PC-9 (cell line): ENCODE data around the gene OR6S1. TPM values are rescaled to one million over a fixed set of nuclear protein-coding genes. Genes with fewer than 3 reads are reported as not detected.

Experiments used
- BruUV-seq: library from RNA; stranded (reverse); fragments of 400-500 nt; replicated peaks from 2 replicates; lab custom pipeline; 2021; lab: Mats Ljungman, UMichigan
- CTCF ChIA-PET: fragments of 300-600 bp; sonication (Branson Sonifier 250); formaldehyde crosslinking; loops from one replicate; lab custom pipeline; 2022; ENCODE audit warnings: antibody characterized with exemption; lab: Charles Lee
- POLR2A ChIA-PET: fragments of 300-600 bp; sonication (Branson Sonifier 250); formaldehyde crosslinking; loops from one replicate; lab custom pipeline; 2022; ENCODE audit warnings: antibody characterized with exemption; ENCODE audit not compliant: unreplicated experiment; lab: Charles Lee
- DNase-seq, 2 experiments: peaks; one replicate each; pipeline versions ENCODE4 v3.0.0 to v3.0.0-alpha.2; 2015 to 2022; ENCODE audit warnings: mixed read lengths in 1 of 2
- H2AFZ ChIP-seq: fragments of 200-600 bp; sonication (generic); 2 replicates; pipeline ENCODE4 v1.8.1; 2017; ENCODE audit warnings: antibody characterized with exemption
- H3F3A ChIP-seq: fragments of 200-600 bp; sonication (generic); 2 replicates; pipeline ENCODE4 v1.8.1; 2017; ENCODE audit warnings: antibody characterized with exemption, mild to moderate bottlenecking, low read depth; ENCODE audit not compliant: insufficient read depth
- H3K27ac ChIP-seq: fragments of 200-600 bp; sonication (generic); 2 replicates; pipeline ENCODE4 v1.6.1; 2016; ENCODE audit warnings: mixed run types
- H3K27me3 ChIP-seq: fragments of 200-600 bp; sonication (generic); 2 replicates; pipeline ENCODE4 v1.6.1; 2016; ENCODE audit warnings: low read depth, mixed run types; ENCODE audit not compliant: insufficient read depth
- H3K36me3 ChIP-seq: fragments of 200-600 bp; sonication (generic); 2 replicates; pipeline ENCODE4 v1.6.1; 2016; ENCODE audit warnings: low read depth, mixed run types
- H3K4me1 ChIP-seq: fragments of 200-600 bp; sonication (generic); replicated peaks from 2 replicates; pipeline ENCODE4 v1.6.1; 2016; ENCODE audit warnings: mixed run types; ENCODE audit not compliant: insufficient read depth
- H3K4me2 ChIP-seq: fragments of 200-600 bp; sonication (generic); 2 replicates; pipeline ENCODE4 v1.6.1; 2017; ENCODE audit warnings: mixed run types
- H3K4me3 ChIP-seq: fragments of 200-600 bp; sonication (generic); 2 replicates; pipeline ENCODE4 v1.6.1; 2016; ENCODE audit warnings: mixed run types
- H3K79me2 ChIP-seq: fragments of 200-600 bp; sonication (generic); 2 replicates; pipeline ENCODE4 v1.6.1; 2017; ENCODE audit warnings: low read depth, mixed run types
- H3K9me2 ChIP-seq: fragments of 200-600 bp; sonication (generic); 2 replicates; pipeline ENCODE4 v1.8.1; 2017; ENCODE audit warnings: mild to moderate bottlenecking; ENCODE audit not compliant: insufficient read depth
- H3K9me3 ChIP-seq: fragments of 200-600 bp; sonication (generic); 2 replicates; pipeline ENCODE4 v1.8.1; 2016; ENCODE audit warnings: low read depth; ENCODE audit not compliant: insufficient read depth
- H4K20me1 ChIP-seq: fragments of 200-600 bp; sonication (generic); 2 replicates; pipeline ENCODE4 v1.8.1; 2017; ENCODE audit not compliant: insufficient read depth
- CTCF ChIP-seq: fragments of 200-600 bp; sonication (generic); conservative IDR thresholded peaks from 2 replicates; pipeline ENCODE4 v1.6.1; 2017; ENCODE audit warnings: mixed run types, antibody characterized with exemption, mild to moderate bottlenecking, moderate library complexity
- EZH2 ChIP-seq: fragments of 200-600 bp; sonication (generic); IDR thresholded peaks from 2 replicates; pipeline ENCODE4 v1.8.0; 2017; ENCODE audit warnings: antibody characterized with exemption, low read depth
- intact Hi-C: fragments of 100-400 bp; cut with micrococcal nuclease; formaldehyde crosslinking; loops from one replicate; pipeline ENCODE4 v1.10.0; 2022; ENCODE audit not compliant: unreplicated experiment
- total RNA-seq: library from RNA; stranded (reverse); gene quantifications from 2 replicates; pipeline ENCODE4 v1.2.3, GENCODE V29; 2021

Gene OR6S1
- total RNA-seq, 1 experiment from 2014 or later, result not detected

- no TSS peak for BruUV-seq
- no peaks in the 10 kb centered on the region for H3K79me2 ChIP-seq
- no peaks in the 10 kb centered on the region for H3K9me2 ChIP-seq
- peaks cover 10% of the 10 kb centered on the region; the same call in 1 of the 2 replicates for H3F3A ChIP-seq
- intact Hi-C loops, result loop anchor here (10.0 kb wide), 3 partner anchors 72 to 192 kb away; partner anchors contain the start of genes APEX1, OSGEP and TEP1
- H3K27ac ChIP-seq, result no peak overlapping the region
- no peaks in the 10 kb centered on the region for H3K9me3 ChIP-seq
- H3K4me1 ChIP-seq, result peaks cover 6% of the 10 kb centered on the region
- no peak for TF ChIP-seq EZH2
- peak; percentile 59 for TF ChIP-seq CTCF
- POLR2A ChIA-PET, result no interaction called here
- CTCF ChIA-PET, result no interaction called here
- DNase-seq, result peak in 1 of 2 experiments; percentile 21
- no peak overlapping the region; the same call in 1 of the 2 replicates for H3K4me2 ChIP-seq
- no peak overlapping the region for H3K4me3 ChIP-seq
- no peaks in the 10 kb centered on the region for H3K27me3 ChIP-seq
- H4K20me1 ChIP-seq, result no peaks in the 10 kb centered on the region
- H2AFZ ChIP-seq, result no peak overlapping the region
- H3K36me3 ChIP-seq, result no peaks in the 10 kb centered on the region
Observed at GRCh38 chr14:20606190-20606901, 35.1 kb downstream of the OR6S1 start.

GRCh38 chr14:20603813-20604690 is 37.4 kb downstream of the OR6S1 start:
- H3K9me2 ChIP-seq, result no peaks in the 10 kb centered on the region
- no peak for DNase-seq
- no peak overlapping the region for H3K4me2 ChIP-seq
- intact Hi-C loops, result loop anchor here (10.0 kb wide), 3 partner anchors 69 to 189 kb away; partner anchors contain the start of genes APEX1, OSGEP and TEP1
- H3K27me3 ChIP-seq, result no peaks in the 10 kb centered on the region
- ChIA-PET CTCF (no interaction called here), POLR2A (no interaction called here)
- no peaks in the 10 kb centered on the region for H4K20me1 ChIP-seq
- no peaks in the 10 kb centered on the region for H3K79me2 ChIP-seq
- no peak overlapping the region for H3K27ac ChIP-seq
- no peak overlapping the region for H2AFZ ChIP-seq
- no peak overlapping the region for H3K4me3 ChIP-seq
- BruUV-seq, result no TSS peak
- TF ChIP-seq EZH2 (no peak), CTCF (no peak)
- H3F3A ChIP-seq, result no peaks in the 10 kb centered on the region
- no peaks in the 10 kb centered on the region for H3K36me3 ChIP-seq
- H3K4me1 ChIP-seq, result no peaks in the 10 kb centered on the region
- no peaks in the 10 kb centered on the region for H3K9me3 ChIP-seq

GRCh38 chr14:20602583-20602982 is 38.9 kb downstream of the OR6S1 start:
- POLR2A ChIA-PET, result no interaction called here
- no peaks in the 10 kb centered on the region for H3K79me2 ChIP-seq
- no peak overlapping the region for H3K4me2 ChIP-seq
- no peaks in the 10 kb centered on the region for H3K9me2 ChIP-seq
- no peaks in the 10 kb centered on the region for H4K20me1 ChIP-seq
- H3K4me1 ChIP-seq, result no peaks in the 10 kb centered on the region
- no peaks in the 10 kb centered on the region for H3K9me3 ChIP-seq
- TF ChIP-seq CTCF (no peak), EZH2 (no peak)
- H3K27ac ChIP-seq, result no peak overlapping the region
- no TSS peak for BruUV-seq
- CTCF ChIA-PET, result no interaction called here
- H3K27me3 ChIP-seq, result no peaks in the 10 kb centered on the region
- H3K4me3 ChIP-seq, result no peak overlapping the region
- DNase-seq, result no peak
- no peak overlapping the region for H2AFZ ChIP-seq
- no peaks in the 10 kb centered on the region for H3F3A ChIP-seq
- H3K36me3 ChIP-seq, result no peaks in the 10 kb centered on the region
- intact Hi-C loops, result loop anchor here (10.0 kb wide), 3 partner anchors 68 to 188 kb away; partner anchors contain the start of genes APEX1, OSGEP and TEP1
